Tibial artery (tissue), 4 donors: ENCODE results near the gene AREG.

Source experiments
- DNase-seq, 2 donors: peaks; one replicate each; pipeline ENCODE4 v3.0.0-alpha.2; 2019
- H3K27ac ChIP-seq, 2 donors: fragments of 200-600 bp; sonication (generic) in 1 of 2; 1 replicate in 1 of 2; 2 replicates in 1 of 2; pipeline ENCODE4 v1.5.1; 2018 to 2019; ENCODE audit warnings: mild to moderate bottlenecking in 1 of 2
- H3K27me3 ChIP-seq, 2 donors: fragments of 200-600 bp; sonication (generic) in 1 of 2; one replicate each; pipeline versions ENCODE4 v1.5.1 to v1.6.0; 2016 to 2019
- H3K36me3 ChIP-seq, 3 donors: fragments of 200-600 bp; sonication (generic) in 2 of 3; one replicate each; pipeline ENCODE4 v1.5.1; 2016 to 2019; ENCODE audit warnings: mild to moderate bottlenecking in 2 of 3
- H3K4me1 ChIP-seq, 4 donors: fragments of 200-600 bp; sonication (generic) in 2 of 4; 1 replicate in 3 of 4; 2 replicates in 1 of 4; pipeline ENCODE4 v1.5.1; 2016 to 2019
- H3K4me3 ChIP-seq, 2 donors: fragments of 200-600 bp; sonication (generic) in 1 of 2; 1 replicate in 1 of 2; 2 replicates in 1 of 2; pipeline ENCODE4 v1.5.1; 2018 to 2019; ENCODE audit warnings: mild to moderate bottlenecking in 2 of 2
- H3K9me3 ChIP-seq, 3 donors: fragments of 200-600 bp; sonication (generic) in 1 of 3; one replicate each; pipeline ENCODE4 v1.5.1; 2016 to 2019
- CTCF ChIP-seq, 2 experiments: fragments of 200-600 bp in 1 of 2; fragments of 450-650 bp in 1 of 2; IDR thresholded peaks; one replicate each; pipeline ENCODE4 v1.5.1; 2017 to 2019; ENCODE audit warnings: antibody characterized with exemption in 2 of 2, mild to moderate bottlenecking in 1 of 2, moderate library complexity in 1 of 2
- intact Hi-C: fragments of 100-400 bp; cut with DNase I; formaldehyde crosslinking; loops from one replicate; pipeline ENCODE4 v1.15.0; 2023; ENCODE audit warnings: low total_unique reads

Gene AREG

GRCh38 chr4:74424111-74424510 is 20.8 kb upstream of the AREG start:
- Histone ChIP-seq H3K36me3 (no peaks in the 10 kb centered on the region), H3K4me1 (no peaks in the 10 kb centered on the region), H3K27me3 (no peaks in the 10 kb centered on the region), H3K9me3 (no peaks in the 10 kb centered on the region), H3K27ac (no peak overlapping the region), H3K4me3 (no peak overlapping the region)
- DNase-seq, result no peak
- no peak for TF ChIP-seq CTCF (IDR thresholded peaks at IDR 0.05)
- intact Hi-C loops, result no loop called here

- H3K27me3 ChIP-seq, result no peaks in the 10 kb centered on the region
- no peaks in the 10 kb centered on the region for H3K4me1 ChIP-seq
- intact Hi-C loops, result no loop called here
- no peak overlapping the region for H3K27ac ChIP-seq
- TF ChIP-seq CTCF (IDR thresholded peaks at IDR 0.05), result no peak
- DNase-seq, result no peak
- no peak overlapping the region for H3K4me3 ChIP-seq
- H3K36me3 ChIP-seq, result no peaks in the 10 kb centered on the region
- H3K9me3 ChIP-seq, result no peaks in the 10 kb centered on the region
These were observed 18.8 kb upstream of the AREG start for GRCh38 chr4:74426101-74426500.

GRCh38 chr4:74428276-74428675 is 16.7 kb upstream of the AREG start:
- Histone ChIP-seq H3K27me3 (no peaks in the 10 kb centered on the region), H3K27ac (no peak overlapping the region), H3K9me3 (no peaks in the 10 kb centered on the region), H3K36me3 (no peaks in the 10 kb centered on the region), H3K4me3 (no peak overlapping the region), H3K4me1 (no peaks in the 10 kb centered on the region)
- intact Hi-C loops, result no loop called here
- DNase-seq, result no peak
- no peak for TF ChIP-seq CTCF (IDR thresholded peaks at IDR 0.05)

- H3K4me1 ChIP-seq, result no peaks in the 10 kb centered on the region
- H3K27ac ChIP-seq, result no peak overlapping the region
- H3K36me3 ChIP-seq, result no peaks in the 10 kb centered on the region
- no peak overlapping the region for H3K4me3 ChIP-seq
- H3K27me3 ChIP-seq, result no peaks in the 10 kb centered on the region
- intact Hi-C loops, result no loop called here
- no peak for DNase-seq
- H3K9me3 ChIP-seq, result no peaks in the 10 kb centered on the region
- TF ChIP-seq CTCF (IDR thresholded peaks at IDR 0.05), result no peak
These were observed 13.7 kb upstream of the AREG start for GRCh38 chr4:74431113-74431826.

GRCh38 chr4:74433043-74433442 is 11.9 kb upstream of the AREG start:
- H3K36me3 ChIP-seq, result no peaks in the 10 kb centered on the region
- no peaks in the 10 kb centered on the region for H3K4me1 ChIP-seq
- TF ChIP-seq CTCF (IDR thresholded peaks at IDR 0.05), result no peak
- H3K27me3 ChIP-seq, result no peaks in the 10 kb centered on the region
- DNase-seq, result no peak
- no peak overlapping the region for H3K4me3 ChIP-seq
- intact Hi-C loops, result no loop called here
- H3K27ac ChIP-seq, result no peak overlapping the region
- H3K9me3 ChIP-seq, result no peaks in the 10 kb centered on the region
